NCI-H2107 (cell line): Measurements from ENCODE around the gene SENP3.

ENCODE experiments used
- DNase-seq: peaks from one replicate; lab custom pipeline; 2025; lab: John Stamatoyannopoulos, UW

SENP3 gene

DNA sequence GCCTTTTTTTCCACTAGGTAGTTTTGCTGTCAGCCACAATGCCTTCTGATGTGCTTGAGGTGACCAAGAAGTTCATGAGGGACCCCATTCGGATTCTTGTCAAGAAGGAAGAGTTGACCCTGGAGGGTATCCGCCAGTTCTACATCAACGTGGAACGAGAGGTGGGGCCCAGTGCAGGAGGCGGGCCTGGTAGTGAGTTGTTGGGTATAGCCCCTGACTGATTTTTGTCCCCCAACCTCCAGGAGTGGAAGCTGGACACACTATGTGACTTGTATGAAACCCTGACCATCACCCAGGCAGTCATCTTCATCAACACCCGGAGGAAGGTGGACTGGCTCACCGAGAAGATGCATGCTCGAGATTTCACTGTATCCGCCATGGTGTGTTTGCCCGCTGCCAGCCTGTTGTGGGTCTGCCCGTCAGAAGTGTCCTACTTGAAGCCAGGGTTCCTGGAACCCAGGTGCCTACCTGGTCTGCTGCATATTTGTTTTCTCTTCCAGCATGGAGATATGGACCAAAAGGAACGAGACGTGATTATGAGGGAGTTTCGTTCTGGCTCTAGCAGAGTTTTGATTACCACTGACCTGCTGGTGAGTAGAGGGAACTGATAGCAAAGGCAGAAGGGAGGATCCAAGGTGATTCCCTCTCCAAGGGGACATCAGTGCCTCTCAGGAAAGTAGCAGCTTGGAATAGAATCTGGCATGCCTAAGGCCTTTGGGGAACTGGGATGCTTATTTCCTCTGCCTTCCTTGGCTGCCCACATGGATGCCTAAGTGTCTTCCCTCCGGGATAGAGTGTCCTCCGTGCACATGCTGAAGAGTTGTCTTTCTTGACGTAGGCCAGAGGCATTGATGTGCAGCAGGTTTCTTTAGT is 15.8 kb downstream of the SENP3 start:
- DNase-seq, result no peak

- no peak for DNase-seq
Measured at GRCh38 chr17:7579001-7579833, 17.5 kb downstream of the SENP3 start, which contains the start of gene CD68. Gene CD68 (plus strand): TSS chr17:7579638. CDS start chr17:7579678, 40 bp downstream.

GRCh38 chr17:7579834-7580603 is 18.3 kb downstream of the SENP3 start:
- DNase-seq, result no peak

- DNase-seq, result no peak
Measured at GRCh38 chr17:7580604-7581575, 19.2 kb downstream of the SENP3 start.

- no peak for DNase-seq
Measured at GRCh38 chr17:7582396-7583252, 20.9 kb downstream of the SENP3 start.

DNA sequence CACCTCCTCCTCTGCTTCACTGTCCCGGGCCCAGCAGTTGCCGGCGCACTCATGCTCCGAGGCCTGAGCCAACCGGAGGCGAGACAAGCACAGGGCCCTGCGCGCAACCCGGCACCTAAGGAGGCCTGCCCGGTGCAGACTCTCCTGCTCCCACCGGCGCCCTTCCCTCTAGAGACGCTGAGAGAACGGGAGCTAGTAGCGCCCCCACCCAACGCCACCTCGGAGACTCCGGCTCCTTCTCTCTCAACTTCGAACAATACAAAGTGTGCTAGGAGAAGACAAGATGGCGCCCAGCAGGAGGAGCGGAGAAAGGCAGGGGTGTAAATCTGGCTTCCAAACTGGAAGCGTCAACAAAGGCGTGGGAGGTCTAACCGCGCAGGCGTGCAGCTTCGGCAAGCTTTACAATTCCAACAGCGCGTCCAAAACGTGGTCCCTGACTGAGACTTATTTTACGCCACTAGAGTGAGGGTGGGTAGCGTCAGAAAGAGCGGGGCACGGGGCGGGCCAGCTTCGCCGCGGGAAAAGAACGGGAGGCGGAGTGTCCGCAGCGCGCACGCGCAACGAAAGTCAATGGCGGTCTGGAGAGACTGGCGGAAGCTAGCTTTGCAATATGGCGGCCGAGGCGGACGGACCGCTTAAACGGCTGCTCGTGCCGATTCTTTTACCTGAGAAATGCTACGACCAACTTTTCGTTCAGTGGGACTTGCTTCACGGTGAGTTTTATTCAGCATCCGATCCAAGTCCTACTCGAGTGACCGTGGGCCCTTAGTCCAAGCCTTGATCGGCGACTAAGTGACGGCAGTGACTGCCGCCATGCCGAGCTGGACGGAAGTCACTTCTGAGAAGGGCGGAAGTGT is 21.8 kb downstream of the SENP3 start, which contains the start of gene MPDU1:
TSS of gene MPDU1 (plus strand) at position 600 of the 857 bp plus-strand sequence. CDS start at position 611, 11 bp downstream.
- peak; percentile 82 for DNase-seq

DNA sequence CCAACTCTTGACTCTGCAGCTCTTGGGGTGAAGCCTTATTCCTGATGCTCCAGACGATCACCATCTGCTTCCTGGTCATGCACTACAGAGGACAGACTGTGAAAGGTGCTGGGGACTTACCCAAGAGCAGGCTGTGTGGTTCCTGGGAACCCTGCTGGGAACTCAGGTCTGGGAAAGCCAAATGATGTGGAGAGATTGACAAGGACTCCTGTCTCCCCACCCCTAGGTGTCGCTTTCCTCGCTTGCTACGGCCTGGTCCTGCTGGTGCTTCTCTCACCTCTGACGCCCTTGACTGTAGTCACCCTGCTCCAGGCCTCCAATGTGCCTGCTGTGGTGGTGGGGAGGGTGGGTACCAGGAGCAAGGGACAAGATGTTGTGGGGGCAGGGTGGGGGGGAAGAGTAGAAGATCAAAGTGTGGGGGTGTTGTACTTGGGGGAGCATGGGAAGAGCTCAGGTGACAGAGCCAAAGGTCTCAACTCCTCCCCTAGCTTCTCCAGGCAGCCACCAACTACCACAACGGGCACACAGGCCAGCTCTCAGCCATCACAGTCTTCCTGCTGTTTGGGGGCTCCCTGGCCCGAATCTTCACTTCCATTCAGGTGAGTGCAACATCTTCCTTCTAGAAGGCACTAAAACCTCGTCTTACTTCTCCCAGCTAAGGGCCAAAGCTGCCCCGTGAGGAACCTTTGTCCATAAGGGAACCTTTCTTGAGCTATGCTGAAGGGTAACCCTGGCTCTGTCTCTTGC is 25.1 kb downstream of the SENP3 start:
- DNase-seq, result no peak

GRCh38 chr17:7587420-7588151 is 25.9 kb downstream of the SENP3 start:
- DNase-seq, result no peak

DNA sequence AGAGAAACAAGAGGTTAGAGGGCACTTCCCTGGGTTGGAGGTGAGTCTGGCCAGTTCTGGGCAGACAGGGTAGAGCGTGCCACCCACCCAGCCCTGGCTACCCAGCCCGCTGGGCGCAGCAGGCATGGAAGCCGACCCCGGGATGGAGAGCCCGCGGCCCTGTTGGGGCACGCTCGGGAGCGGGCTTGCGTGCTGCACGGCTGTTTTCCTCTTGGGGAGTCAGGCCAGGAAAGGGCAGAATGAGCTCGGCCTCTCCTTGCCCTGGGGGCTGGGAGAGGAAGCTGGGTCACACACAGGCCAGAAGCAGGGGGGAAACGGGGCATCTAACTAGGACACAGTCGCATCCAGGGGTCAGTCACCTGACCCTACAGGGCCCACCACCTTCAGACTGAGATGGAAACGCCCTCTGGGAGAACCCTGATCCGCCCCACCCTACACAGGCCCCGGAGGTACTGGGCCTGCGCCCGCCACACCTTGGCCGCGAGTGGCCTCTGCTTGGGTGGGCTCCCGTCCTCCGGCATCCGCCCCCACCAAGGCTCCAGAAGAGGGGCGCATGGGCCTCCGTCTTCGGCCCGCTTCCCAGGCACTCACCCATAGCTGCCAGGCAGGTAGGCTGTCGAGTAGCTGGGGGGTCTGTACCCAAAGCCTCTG is 27.0 kb downstream of the SENP3 start:
- no peak for DNase-seq

GRCh38 chr17:7589204-7589868 is 27.6 kb downstream of the SENP3 start:
- DNase-seq, result no peak

- no peak for DNase-seq
Measured at GRCh38 chr17:7589891-7590691, 28.4 kb downstream of the SENP3 start, which contains the start of gene SOX15. Gene SOX15 (minus strand): TSS chr17:7590094. CDS start chr17:7589676, 418 bp downstream.

GRCh38 chr17:7590743-7591142 is 29.0 kb downstream of the SENP3 start:
- no peak for DNase-seq

DNA sequence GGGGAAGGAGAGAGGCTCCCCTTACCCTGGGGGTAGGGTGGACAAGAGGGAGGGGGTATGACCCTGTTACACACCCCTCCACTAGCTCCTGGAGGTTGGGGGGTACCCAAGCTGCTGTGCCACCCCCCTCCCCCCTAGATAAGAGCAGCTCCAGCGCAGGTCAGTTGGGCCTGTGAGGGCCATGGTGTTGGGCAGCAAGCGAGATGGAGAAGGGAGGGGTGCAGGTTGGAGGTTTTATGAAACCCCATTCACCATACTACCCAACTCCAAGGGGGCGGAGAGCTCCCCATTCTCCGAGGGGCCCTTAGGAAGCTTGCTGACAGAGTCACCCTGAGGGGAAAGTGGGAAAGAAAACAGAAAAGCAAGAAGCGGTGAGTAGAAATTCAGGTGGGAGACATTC is 29.9 kb downstream of the SENP3 start:
- DNase-seq, result no peak

GRCh38 chr17:7592422-7593021 is 30.8 kb downstream of the SENP3 start:
- DNase-seq, result no peak

- no peak for DNase-seq
Measured at GRCh38 chr17:7593296-7593695, 31.6 kb downstream of the SENP3 start.
